HepG2 (cell line): Measurements from ENCODE around the gene MUCL3. TPM values are rescaled to one million over a fixed set of nuclear protein-coding genes. Genes with fewer than 3 reads are reported as not detected.
"Not testable (repeated sequence)": the region's sequence is repeated elsewhere in the genome, so short reads cannot be mapped to it uniquely, and the experiment has no call there.

ENCODE experiments used
- ATAC-seq: fragments of 200-7000 bp; cut with Tn5 transposase; 3 replicates; pipeline ENCODE4 v1.9.1; 2020; ENCODE audit warnings: mild to moderate bottlenecking, moderate library complexity
- BruUV-seq: library from RNA; stranded (reverse); fragments of 400-500 nt; replicated peaks from 2 replicates; lab custom pipeline; 2021; lab: Mats Ljungman, UMichigan
- CTCF ChIA-PET: fragments of 300-600 bp; formaldehyde crosslinking; extraction: SDS; loops from one replicate; lab custom pipeline; 2021; ENCODE audit warnings: low total read pairs, inconsistent platforms, low intra/inter-chr PET ratio; lab: Yijun Ruan, JAX
- POLR2A ChIA-PET: fragments of 350-600 bp; sonication (Branson Sonifier 250); formaldehyde crosslinking; loops from one replicate; lab custom pipeline; 2020; ENCODE audit warnings: antibody characterized with exemption, inconsistent platforms; lab: Yijun Ruan, JAX
- DNase-seq: peaks from one replicate; pipeline ENCODE4 v3.0.0-alpha.2; 2015; ENCODE audit warnings: low spot score
- FAIRE-seq: peaks from 3 replicates; lab custom pipeline; 2011; peaks lifted over from hg19 to GRCh38; lab: Jason Lieb, UNC
- H2AFZ ChIP-seq: one replicate; pipeline ENCODE4 v1.6.1; 2011; ENCODE audit warnings: low read length, inconsistent platforms
- H3K27ac ChIP-seq: fragments of 300-600 bp; 3 replicates; pipeline ENCODE4 v1.8.0; 2011; ENCODE audit warnings: mixed run types, mild to moderate bottlenecking, mixed read lengths, low read length, inconsistent platforms; ENCODE audit not compliant: insufficient read depth; ENCODE audit errors: extremely low read length
- H3K27me3 ChIP-seq, 2 experiments: fragments of 200-600 bp in 1 of 2; 2 replicates in 1 of 2; 3 replicates in 1 of 2; pipeline versions ENCODE4 v1.6.0 to v1.8.0; 2011; ENCODE audit warnings: low read length in 2 of 2, mild to moderate bottlenecking in 2 of 2, moderate library complexity in 2 of 2, inconsistent platforms in 1 of 2; ENCODE audit not compliant: insufficient read depth in 2 of 2, control insufficient read depth in 1 of 2
- H3K36me3 ChIP-seq, 2 experiments: fragments of 200-600 bp in 1 of 2; replicated peaks in 1 of 2; 2 replicates in 1 of 2; 3 replicates in 1 of 2; pipeline versions ENCODE4 v1.5.1 to v1.8.0; 2011; ENCODE audit warnings: low read length in 2 of 2, inconsistent platforms in 1 of 2; ENCODE audit not compliant: insufficient read depth in 2 of 2, control insufficient read depth in 1 of 2
- H3K4me1 ChIP-seq: 2 replicates; pipeline ENCODE4 v1.5.1; 2012; ENCODE audit warnings: low read length, inconsistent platforms; ENCODE audit not compliant: insufficient read depth
- H3K4me2 ChIP-seq: 2 replicates; pipeline ENCODE4 v1.6.0; 2011; ENCODE audit warnings: low read depth, low read length, inconsistent platforms
- H3K4me3 ChIP-seq, 3 experiments: fragments of 200-600 bp in 1 of 3; sonication (generic), shearing (Covaris generic) in 1 of 3; replicated peaks in 1 of 3; 2 replicates each; pipeline ENCODE4 v1.5.1; 2011 to 2016; ENCODE audit warnings: low read length in 3 of 3, inconsistent platforms in 2 of 3, low read depth in 2 of 3, mild to moderate bottlenecking in 2 of 3, control low read depth in 1 of 3, mixed read lengths in 1 of 3; ENCODE audit not compliant: insufficient read depth in 1 of 3
- H3K79me2 ChIP-seq: one replicate; pipeline ENCODE4 v1.6.1; 2011; ENCODE audit warnings: low read length, inconsistent platforms; ENCODE audit not compliant: insufficient read depth
- H3K9ac ChIP-seq: 2 replicates; pipeline ENCODE4 v1.6.0; 2011; ENCODE audit warnings: mild to moderate bottlenecking, low read depth, low read length, inconsistent platforms; ENCODE audit not compliant: insufficient read depth
- H3K9me3 ChIP-seq: 2 replicates; pipeline ENCODE4 v1.5.1; 2012; ENCODE audit warnings: mild to moderate bottlenecking, low read length
- H4K20me1 ChIP-seq: 2 replicates; pipeline ENCODE4 v1.6.0; 2011; ENCODE audit warnings: inconsistent platforms, mild to moderate bottlenecking, low read length, moderate library complexity; ENCODE audit not compliant: insufficient read depth
- KAT2B ChIP-seq: fragments of 150-350 bp; IDR thresholded peaks from 2 replicates; pipeline ENCODE4 v1.6.1; 2014; ENCODE audit warnings: low read depth, low read length, borderline replicate concordance
- POLR2G ChIP-seq: fragments of 200-400 bp; formaldehyde crosslinking; IDR thresholded peaks from 2 replicates; pipeline ENCODE4 v1.6.1; 2018; ENCODE audit warnings: mild to moderate bottlenecking, low read depth, low read length, moderate library complexity
- WGBS: methylation state at CpG from one replicate; pipeline ENCODE4 v1.1.6; 2017; ENCODE audit warnings: low lambda C conversion rate; 5-methylcytosine and 5-hydroxymethylcytosine counted together
- in situ Hi-C: cut with HindIII; loops from 2 replicates; pipeline ENCODE4 v1.10.0; 2017; ENCODE audit warnings: low pct_unique_long_range_greater_than_20kb; ENCODE audit not compliant: extremely low pct_ligation_motif_present
- intact Hi-C: fragments of 100-400 bp; cut with micrococcal nuclease; formaldehyde crosslinking; loops from one replicate; pipeline ENCODE4 v1.10.0; 2022; ENCODE audit not compliant: unreplicated experiment
- polyA plus RNA-seq, 8 experiments: library from polyadenylated mRNA; depleted of rRNA in 3 of 8; stranded (reverse) in 7 of 8; unstranded in 1 of 8; fragments of >200 nt; fragmentation: Illumina TruSeq in 4 of 8; extraction: Trizol in 4 of 8; gene quantifications; 2 replicates each; pipeline versions ENCODE4 v1.2.1 to v1.2.3, GENCODE V29; 2011 to 2016; ENCODE audit warnings: low read depth in 4 of 8, missing spikeins in 1 of 8, mixed read lengths in 1 of 8; ENCODE audit not compliant: insufficient read depth in 1 of 8
- total RNA-seq, 5 experiments: library from RNA; depleted of rRNA; stranded (reverse); fragments of >200 nt; fragmentation: Illumina TruSeq; extraction: Trizol; gene quantifications; 2 replicates each; pipeline ENCODE4 v1.2.3, GENCODE V29; 2016; ENCODE audit warnings: low read depth in 1 of 5

The MUCL3 gene
- total and polyA plus RNA-seq, 2 of the 13 experiments (the other 11 are each of a cell fraction or from before 2014, with no cell fraction given): not detected

DNA sequence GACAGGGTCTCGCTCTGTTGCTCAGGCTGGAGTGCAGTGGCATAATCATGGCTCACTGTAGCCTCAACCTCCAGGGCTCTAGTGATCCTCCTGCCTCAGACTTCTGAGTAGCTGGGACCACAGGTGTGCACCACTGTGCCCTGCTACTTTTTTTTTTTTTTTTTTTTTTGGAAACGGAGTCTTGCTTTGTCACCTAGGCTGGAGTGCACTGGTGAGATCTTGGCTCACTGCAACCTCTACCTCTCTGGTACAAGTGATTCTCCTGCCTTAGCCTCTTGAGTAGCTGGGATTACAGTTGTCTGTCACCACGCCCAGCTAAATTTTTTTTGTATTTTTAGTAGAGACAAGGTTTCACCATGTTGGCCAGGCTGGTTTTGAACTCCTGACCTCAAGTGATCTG, 13.7 kb upstream of the MUCL3 start:
- H4K20me1 ChIP-seq, H3K27ac ChIP-seq, DNase-seq, FAIRE-seq, H3K4me3 ChIP-seq, H3K79me2 ChIP-seq, intact Hi-C loops, H3K4me1 ChIP-seq, H3K4me2 ChIP-seq, H2AFZ ChIP-seq, H3K9ac ChIP-seq, ATAC-seq, H3K9me3 ChIP-seq, CTCF ChIA-PET, BruUV-seq, in situ Hi-C loops: not testable (repeated sequence)
- Histone ChIP-seq H3K36me3 (peaks cover 22 to 38% of the 10 kb centered on the region in 2 experiments), H3K27me3 (peaks cover 0 to 10% of the 10 kb centered on the region in 2 experiments; a peak in 1 of 5 replicates)
- POLR2A ChIA-PET: interaction anchor here (1.4 kb wide), 1 partner anchor 13 kb away, joined by 3 read pairs; the partner anchor contains the start of gene VARS2
- WGBS: 96% methylated on average over 3 of the region's 3 CpGs

DNA sequence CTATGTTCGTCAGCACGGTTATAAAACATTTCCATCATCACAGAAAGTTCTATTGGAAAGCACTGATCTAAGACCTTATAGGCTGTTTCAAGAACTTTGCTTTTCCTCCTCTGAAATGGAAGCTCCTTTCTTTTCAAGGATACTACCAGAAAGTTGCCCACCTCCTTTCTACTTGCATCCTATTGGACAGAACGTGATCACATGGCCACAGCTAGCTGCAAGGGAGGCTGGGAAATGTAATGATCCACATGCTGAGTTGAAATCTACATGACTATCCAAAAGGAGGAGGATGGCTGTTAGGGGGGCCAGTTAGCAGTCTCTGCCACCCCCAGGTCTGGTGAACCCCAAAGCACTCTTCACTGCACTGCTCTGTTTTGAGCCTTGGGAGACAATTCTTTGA, 12.1 kb upstream of the MUCL3 start:
- Histone ChIP-seq H3K79me2 (no peaks in the 10 kb centered on the region), H3K9me3 (no peaks in the 10 kb centered on the region), H3K27ac (no peak overlapping the region), H2AFZ (no peak overlapping the region), H3K4me2 (no peak overlapping the region), H4K20me1 (no peaks in the 10 kb centered on the region), H3K9ac (no peak overlapping the region), H3K36me3 (peaks cover 10 to 22% of the 10 kb centered on the region in 2 experiments; a peak in 4 of 5 replicates), H3K4me3 (no peak overlapping the region), H3K4me1 (no peaks in the 10 kb centered on the region), H3K27me3 (peaks cover under 1 to 15% of the 10 kb centered on the region in 2 experiments; a peak in 2 of 5 replicates)
- WGBS: 90% methylated on average over 3 of the region's 3 CpGs
- FAIRE-seq (no peak), ATAC-seq (no peak), DNase-seq (no peak)
- intact Hi-C loops: no loop called here
- no peak for TF ChIP-seq KAT2B
- TF ChIP-seq POLR2G: 0 out of 2 replicates have a peak, but pooled peaks have one; percentile 34
- no TSS peak for BruUV-seq
- ChIA-PET POLR2A (no interaction called here), CTCF (no interaction called here)
- in situ Hi-C loops: no loop called here
